Activated CD8-positive, alpha-beta memory T cell treated with anti-CD3 and anti-CD28 coated beads for 48 hours (primary cell): ENCODE data around the gene HAGHL.
"Not testable (repeated sequence)": the region's sequence is repeated elsewhere in the genome, so short reads cannot be mapped to it uniquely, and the experiment has no call there.

Experiments used
- DNase-seq, 3 experiments: peaks; one replicate each; pipeline ENCODE4 v3.0.0-alpha.2; 2020; ENCODE audit warnings: low read depth in 2 of 3, low spot score in 2 of 3

The HAGHL gene

DNA sequence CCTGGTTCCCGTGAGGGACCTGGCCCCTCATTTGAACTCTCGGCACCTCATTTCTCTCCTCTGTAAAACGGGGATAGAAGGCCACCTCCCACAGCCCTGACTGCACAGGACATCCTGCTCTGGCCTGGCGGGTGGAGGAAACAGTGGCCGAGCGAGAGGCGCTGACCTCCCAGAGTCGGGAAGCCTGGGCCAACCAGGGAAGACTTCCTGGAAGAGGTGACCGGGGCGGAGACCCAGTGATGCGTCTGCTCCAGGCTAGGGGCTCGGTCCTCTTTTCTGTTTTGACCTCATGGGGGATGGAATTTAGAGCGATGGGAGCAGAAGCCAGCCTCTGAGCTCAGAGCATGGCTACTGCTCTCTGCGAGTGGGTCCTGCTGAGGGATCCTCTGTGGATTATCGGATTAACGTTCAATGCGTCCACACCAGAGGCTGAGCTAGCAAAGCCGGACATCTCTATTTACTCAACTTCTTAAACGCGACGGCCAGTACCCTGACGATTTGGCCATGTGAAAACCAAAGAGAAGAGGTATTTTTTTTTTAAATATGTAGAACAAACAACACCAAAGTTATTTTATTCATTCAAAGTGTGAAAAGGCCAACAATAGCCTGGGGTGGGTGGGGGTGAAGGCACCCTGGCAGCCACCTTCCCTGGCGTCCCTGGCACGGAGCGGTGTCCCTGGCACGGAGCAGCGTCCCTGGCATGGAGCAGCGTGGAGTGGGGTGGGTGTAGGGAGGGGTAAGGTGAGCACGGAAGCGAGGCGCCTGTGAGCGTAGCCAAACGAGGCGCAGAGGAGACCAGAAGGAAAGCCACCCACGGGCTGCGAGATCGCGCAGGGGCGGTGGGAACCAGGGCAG is 24.5 kb downstream of the HAGHL start:
- no peak for DNase-seq

DNA sequence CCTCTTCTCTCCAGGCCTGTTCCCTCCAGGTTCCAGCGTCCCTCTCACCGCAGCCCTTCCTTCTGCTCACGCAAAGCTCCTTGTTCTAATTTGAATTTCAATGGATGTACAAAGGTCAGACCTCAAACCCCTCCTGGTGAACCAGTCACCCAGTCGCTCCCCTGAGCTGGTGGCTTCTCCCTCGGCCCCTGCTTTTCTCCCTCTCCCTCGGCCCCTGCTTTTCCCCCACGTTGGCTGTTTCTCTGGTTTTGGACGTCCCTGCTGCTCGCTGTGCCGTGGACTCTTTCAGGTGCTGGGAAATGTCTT is 25.1 kb downstream of the HAGHL start:
- DNase-seq: no peak

DNA sequence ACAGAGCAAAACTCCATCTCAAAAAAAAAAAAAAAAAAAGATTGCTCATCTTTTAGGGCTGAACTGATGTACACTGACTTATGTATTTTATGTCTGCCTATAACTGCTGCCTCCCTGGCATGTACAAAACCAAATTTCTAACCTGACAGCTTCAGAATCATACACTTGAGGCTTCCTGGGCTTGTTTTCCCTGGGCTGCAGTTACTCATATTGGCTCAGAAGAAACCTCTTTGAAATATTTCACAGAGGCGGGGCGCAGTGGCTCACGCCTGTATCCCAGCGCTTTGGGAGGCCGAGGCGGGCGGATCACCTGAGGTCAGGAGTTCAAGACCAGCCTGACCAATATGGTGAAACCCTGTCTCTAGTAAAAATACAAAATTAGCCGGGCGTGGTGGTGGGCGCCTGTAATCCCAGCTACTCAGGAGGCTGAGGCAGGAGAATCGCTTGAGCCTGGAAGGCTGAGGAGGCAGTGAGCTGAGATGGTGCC is 27.3 kb downstream of the HAGHL start:
- not testable (repeated sequence) for DNase-seq

DNA sequence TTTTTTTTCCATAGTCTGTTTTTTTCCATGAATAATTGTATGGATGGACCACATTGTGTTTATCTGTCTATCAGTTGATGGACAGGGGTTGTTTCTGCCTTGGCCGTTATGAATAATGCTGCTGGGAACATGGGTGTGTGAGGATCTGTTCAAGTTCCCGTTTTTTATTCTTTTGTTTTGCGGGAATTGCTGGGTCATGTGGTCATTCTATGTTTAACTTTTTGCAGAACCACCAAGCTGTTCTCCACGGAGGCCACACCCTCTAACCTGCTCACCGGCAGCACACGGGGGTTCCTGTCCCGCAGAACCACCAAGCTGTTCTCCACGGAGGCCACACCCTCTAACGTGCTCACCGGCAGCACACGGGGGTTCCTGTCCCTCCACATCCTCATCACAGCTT is 27.8 kb downstream of the HAGHL start:
- no peak for DNase-seq

DNA sequence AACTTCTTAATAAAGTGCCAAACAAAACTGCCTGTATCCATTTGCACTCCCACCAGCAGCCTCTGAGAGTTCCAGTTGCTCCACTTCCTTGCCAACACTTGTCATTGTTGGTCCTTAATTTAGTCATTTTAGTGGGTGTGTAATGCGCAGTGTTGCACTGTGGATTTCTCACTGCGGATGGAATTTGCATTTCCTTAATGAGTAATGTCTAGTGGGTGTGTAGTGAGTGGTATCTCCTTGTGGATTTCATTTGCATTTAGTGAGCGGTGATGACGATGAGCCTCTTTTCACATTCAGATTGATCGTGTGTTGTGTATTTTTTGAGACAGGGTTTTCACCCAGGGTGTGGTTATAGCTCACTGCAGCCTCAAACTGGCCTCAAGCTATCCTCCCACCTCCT is 29.5 kb downstream of the HAGHL start:
- DNase-seq: no peak

DNA sequence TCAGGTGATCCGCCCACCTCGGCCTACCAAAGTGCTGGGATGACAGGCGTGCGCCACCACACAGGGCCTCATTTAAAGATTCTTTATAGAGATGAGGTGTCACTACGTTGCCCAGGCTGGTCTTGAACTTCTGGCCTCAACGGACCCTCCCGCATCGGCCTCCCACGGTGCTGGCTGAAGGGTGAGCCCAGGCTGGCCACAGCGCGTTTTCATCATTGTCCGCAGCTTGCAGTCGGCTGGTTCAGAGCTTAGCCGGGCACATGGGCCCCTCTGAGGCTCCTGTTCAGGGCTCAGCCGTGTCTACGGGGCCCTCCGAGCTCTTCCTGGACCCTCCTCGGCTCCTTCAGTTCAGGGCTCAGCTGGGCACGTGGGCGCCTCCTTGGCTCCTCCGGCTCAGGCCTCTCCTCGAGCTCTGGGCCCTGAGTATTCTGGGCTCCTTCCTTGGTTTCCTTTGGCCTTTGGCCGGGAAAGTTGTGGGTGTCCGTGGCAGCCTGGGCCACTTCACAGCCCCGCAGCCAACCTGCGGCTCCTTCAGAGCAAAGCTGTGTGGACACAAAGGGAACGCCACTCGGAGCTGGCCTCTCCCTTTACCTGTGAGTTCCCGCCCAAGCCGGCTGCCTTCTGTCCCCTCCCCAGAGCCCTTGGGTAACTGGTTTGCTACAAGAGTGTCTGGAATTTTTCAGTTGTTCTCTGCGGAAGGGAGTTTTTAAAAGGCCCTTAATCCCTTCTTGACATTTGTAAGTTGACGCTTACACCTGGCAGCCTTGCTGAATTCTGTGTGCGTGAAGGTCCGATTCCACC is 32.4 kb downstream of the HAGHL start:
- DNase-seq: no peak

DNA sequence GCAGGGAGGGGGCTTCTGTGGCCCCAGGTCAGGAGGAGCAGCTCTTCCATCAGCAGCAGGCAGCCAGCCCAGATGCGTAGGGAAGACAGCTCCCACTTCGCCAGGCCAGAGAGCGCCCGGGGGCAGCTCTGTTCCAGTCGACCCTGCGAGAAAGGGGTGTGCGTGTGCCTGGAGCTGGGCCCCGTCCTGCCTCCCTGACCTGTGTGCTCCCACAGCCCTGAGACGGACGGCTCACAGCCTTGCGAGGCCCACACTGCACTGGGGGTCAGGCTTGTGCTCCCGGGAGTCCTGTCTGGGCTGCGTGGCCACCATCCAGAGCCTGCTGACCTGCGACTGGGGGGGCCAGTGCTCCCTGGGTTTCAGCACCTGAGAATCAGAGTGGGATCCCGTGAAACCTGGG is 33.2 kb downstream of the HAGHL start:
- DNase-seq: no peak

DNA sequence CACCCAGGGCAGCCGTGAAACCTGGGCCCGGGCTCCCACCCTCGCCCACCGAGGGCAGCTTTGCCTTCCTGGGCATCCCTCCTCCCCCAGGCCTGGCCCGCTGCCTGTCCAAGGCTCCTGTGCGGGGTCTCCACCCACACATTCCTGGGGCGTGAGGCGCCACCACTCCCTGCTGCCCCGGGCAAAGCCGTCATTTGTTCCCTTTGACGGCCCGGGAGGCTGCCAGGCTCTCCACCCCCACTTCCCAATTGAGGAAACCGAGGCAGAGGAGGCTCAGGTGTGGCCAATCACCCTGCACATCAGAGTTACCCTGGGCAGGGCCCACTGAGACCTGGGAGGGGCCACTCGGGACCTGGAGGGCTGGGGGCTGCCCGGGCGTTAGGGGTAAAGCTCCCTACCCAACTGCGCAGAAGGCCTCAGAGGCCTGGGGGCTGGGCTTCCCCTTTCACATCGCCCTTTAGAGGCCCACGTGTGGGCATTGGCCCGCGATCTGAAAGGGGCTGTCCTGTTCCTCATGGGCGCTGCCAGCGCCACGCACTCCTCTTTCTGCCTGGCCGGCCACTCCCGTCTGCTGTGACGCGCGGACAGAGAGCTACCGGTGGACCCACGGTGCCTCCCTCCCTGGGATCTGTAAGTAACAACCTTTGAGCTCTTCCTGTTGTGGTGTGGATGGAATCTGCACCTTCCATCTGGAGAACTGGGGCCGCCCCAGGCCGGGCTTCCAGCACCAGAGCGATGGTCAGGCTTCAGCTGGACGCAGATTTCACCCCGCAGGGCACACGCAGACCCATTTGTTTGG is 33.8 kb downstream of the HAGHL start, which contains the start of gene MSLN:
Gene MSLN (plus strand): TSS at position 190 of the 799 bp plus-strand sequence. CDS start 1,947 bp downstream, outside the sequence.
- no peak for DNase-seq

DNA sequence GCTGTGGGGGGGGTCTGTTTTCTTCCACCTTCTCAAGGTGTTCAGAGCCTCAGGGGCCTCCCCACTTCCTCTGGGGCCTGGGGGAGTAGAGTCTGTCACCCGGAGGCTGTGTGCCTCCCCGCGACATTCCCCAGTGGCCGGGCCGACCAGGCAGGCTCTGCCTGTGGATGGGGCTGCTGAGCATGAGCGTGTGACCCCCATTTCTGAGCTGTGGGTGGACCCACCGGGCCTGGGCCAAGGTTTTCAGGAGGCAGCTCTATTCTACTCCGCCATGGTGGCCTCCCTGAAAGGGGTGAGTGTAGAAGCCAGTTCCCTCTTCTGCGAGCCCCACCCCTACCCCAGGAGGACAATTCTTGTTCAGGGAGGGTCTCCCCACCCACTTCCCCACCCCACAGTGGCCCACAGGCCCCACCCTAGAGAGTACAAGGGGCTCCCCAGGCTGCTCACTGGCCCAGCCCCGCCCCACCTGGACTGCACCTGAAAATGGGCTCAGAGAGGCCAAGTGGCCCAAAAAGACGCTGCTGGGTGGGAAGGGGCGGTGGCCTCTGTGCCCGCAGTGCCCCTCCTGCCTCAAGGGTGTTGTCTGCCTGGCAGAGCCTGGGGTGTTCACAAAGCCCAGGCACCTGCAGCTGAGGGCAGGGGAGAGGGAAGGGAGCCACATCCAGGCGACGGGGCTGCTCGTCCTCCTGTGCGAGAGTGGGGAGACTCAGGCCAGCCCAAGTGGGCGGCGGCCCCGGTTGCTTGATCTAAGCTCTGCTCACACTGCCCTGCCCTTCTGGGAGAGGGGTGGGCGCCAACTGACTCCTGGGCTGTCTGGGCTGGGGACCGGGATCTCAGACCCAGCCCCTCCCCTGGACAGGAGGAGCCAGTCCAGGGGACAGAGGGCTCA is 35.0 kb downstream of the HAGHL start:
- no peak for DNase-seq

DNA sequence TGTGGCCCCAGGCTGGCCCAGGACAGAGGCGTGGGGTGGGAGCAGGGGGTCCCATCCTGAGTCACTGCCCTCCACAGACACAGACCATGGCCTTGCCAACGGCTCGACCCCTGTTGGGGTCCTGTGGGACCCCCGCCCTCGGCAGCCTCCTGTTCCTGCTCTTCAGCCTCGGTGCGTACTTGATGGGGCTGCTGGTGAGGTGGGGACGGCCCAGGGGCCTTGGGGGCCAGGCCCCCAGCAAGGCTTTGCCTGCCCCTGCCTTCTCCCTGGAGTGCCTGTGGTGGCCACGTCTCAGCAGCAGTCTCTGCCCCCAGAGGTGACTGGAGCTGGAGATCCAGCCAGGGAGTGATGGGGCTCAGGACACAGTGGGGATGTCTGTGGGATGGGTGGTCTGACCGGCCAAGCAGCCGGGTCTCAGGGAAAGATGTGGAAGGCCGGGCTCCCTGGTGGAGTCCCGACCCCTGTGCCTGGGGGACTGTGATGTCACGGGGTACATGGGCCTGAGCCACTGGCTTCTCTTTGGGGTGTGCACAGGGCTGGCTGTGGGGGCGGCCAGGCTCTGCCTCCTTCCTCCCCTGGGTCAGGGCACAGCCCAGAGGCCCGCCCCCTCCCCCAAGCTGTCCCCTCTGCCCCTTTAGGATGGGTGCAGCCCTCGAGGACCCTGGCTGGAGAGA is 35.8 kb downstream of the HAGHL start:
- no peak for DNase-seq

DNA sequence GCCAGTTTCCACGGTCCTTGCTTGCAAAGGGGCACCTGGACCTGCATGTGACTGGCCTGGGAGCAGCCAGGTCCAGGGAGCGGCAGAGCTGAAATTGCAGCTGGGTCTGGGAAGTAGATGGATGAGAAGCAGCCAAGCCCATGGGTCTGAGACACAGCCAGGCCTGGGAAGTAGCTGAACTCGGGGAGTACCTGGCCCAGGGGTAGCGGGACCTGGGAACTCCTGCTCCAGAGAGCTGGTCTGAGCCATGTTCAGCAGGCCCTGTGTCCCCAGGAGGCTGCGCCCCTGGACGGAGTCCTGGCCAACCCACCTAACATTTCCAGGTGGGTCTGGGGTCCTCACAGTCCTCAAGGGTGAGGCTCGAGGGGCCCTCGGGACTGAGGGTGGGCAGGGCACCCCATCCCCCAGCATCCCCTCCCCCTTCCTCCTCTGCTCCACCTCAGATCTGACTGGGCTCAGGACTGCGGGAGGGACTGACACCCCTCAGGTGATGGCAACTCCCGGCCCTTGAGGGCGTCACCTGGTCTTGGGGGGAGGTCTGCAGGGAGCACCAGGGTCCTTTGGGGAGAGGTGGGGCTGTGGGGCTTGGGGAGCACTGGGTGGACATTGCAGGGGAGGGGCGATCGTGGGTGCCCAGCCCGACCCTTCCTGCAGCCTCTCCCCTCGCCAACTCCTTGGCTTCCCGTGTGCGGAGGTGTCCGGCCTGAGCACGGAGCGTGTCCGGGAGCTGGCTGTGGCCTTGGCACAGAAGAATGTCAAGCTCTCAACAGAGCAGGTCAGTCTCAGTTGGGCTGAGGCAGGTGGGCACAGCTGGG is 36.7 kb downstream of the HAGHL start:
- DNase-seq: no peak

DNA sequence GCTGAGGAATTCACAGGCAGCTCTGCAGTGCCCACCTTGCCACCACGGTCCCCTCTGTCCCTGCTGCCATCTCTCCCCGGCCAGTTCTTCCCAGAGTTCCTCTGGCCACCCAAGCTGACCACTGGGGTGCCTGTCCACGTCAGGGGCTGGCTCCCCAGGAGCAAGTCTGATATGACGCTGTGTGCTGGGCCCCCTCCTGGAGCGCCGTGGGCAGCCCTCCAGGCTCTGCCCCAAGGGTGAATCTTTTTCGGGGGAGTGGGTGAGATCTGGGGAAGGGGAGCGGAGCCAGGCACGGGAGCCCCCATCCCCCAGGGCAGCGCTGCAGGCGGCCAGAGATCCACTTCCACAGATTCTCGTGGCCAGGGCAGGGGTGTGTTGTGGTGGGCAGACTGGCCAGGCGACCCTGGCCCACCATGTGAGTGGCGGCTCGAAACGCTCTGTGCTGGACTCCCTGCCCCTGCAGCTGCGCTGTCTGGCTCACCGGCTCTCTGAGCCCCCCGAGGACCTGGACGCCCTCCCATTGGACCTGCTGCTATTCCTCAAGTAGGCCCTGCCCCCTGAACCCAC is 37.4 kb downstream of the HAGHL start:
- no peak for DNase-seq

DNA sequence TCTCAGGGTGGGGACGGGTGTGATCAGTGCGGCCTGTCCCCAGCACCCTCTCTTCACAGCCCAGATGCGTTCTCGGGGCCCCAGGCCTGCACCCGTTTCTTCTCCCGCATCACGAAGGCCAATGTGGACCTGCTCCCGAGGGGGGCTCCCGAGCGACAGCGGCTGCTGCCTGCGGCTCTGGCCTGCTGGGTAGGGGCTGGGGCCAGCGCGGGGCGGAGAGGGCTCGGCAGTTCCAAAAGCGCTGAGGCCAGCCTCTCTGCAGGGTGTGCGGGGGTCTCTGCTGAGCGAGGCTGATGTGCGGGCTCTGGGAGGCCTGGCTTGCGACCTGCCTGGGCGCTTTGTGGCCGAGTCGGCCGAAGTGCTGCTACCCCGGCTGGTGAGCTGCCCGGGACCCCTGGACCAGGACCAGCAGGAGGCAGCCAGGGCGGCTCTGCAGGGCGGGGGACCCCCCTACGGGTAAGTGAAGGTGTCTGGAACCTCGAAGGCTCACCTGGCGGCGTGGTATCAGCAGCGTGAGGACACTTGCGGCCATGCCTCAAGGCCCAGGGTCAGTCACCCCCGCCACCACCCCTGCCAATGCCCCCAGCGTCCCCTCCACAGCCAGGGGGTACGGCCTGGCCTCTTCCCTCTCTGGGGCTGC is 38.1 kb downstream of the HAGHL start:
- no peak for DNase-seq

DNA sequence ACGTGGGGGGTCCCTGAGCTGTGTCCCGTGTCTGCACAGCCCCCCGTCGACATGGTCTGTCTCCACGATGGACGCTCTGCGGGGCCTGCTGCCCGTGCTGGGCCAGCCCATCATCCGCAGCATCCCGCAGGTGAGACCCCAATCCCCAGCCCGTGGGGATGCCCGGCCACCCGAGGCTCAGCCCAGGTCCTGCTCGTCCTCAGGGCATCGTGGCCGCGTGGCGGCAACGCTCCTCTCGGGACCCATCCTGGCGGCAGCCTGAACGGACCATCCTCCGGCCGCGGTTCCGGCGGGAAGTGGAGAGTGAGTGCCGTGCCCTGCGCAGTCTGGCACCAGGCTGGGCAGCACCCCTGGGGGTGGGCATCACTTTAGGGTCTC is 38.6 kb downstream of the HAGHL start:
- no peak for DNase-seq

DNA sequence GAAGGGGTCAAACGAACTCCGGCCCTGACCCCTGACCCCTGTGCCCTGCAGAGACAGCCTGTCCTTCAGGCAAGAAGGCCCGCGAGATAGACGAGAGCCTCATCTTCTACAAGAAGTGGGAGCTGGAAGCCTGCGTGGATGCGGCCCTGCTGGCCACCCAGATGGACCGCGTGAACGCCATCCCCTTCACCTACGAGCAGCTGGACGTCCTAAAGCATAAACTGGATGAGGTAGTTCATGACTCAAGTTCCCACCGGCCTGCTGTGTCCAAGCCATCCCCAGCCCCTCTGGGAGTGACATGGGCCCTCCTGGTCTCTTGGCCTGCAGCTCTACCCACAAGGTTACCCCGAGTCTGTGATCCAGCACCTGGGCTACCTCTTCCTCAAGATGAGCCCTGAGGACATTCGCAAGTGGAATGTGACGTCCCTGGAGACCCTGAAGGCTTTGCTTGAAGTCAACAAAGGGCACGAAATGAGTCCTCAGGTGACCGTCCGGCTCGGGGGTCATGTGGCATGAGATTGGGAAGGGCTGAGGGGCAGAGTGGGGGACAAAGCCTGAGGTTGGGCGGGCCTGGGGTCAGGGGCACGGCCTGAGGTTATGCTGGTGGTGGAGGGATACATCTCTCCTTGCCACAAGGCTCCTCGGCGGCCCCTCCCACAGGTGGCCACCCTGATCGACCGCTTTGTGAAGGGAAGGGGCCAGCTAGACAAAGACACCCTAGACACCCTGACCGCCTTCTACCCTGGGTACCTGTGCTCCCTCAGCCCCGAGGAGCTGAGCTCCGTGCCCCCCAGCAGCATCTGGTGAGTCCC is 39.3 kb downstream of the HAGHL start:
- no peak for DNase-seq

DNA sequence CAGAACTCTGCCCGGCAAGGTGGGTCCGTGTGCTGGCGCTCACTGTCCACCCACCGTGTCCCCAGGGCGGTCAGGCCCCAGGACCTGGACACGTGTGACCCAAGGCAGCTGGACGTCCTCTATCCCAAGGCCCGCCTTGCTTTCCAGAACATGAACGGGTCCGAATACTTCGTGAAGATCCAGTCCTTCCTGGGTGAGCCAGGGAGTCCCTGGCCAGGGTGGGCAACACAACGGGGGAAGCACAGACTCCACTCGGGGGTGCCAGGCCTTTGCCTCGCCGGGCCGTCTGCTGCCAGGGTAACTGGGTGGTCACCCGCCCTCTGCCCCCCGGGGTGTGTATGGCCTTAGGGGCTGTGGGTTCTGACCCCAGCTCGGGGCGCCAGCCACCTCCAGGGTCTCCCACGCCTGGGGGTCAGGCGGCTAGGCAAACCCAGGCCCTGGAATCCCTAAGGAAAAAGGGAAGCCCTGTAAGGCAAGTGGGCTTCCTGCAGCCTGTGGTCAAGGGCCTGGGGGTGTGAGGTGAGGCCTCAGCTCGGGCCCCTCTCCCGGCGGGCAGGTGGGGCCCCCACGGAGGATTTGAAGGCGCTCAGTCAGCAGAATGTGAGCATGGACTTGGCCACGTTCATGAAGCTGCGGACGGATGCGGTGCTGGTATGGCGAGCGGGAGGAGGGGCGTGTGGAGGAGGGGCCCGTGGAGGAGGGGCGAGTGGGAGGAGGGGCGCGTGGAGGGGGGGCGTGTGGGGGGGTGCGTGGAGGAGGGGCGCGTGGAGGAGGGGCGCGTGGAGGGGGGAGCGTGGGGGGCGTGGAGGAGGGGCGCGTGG is 40.1 kb downstream of the HAGHL start:
- DNase-seq: no peak
